ENCODE measurements around the gene MARCO.

- no peak for TF ChIP-seq CTCF (optimal IDR thresholded peaks at IDR 0.05 in 1 of 3, IDR thresholded peaks at IDR 0.05 in 1 of 3, conservative IDR thresholded peaks at IDR 0.05 in 1 of 3; ENCODE audit: extremely low read depth in 1 of 3, insufficient read depth in 2 of 3, low read length in 3 of 3)
- no peak for TF ChIP-seq EZH2 (IDR thresholded peaks at IDR 0.05; ENCODE audit: low read length)
These were observed 30.7 kb upstream of the MARCO start for GRCh38 chr2:118911166-118911856.

All from keratinocyte (primary cell).